NCI-H146 treated with DMSO at 0.1 percent for 48 hours (cell line): ENCODE results near the gene RALGPS1.
"Not testable (repeated sequence)": the region's sequence is repeated elsewhere in the genome, so short reads cannot be mapped to it uniquely, and the experiment has no call there.

Experiments
- DNase-seq: peaks from one replicate; lab custom pipeline; 2025; ENCODE audit not compliant: unreplicated experiment; lab: John Stamatoyannopoulos, UW

The RALGPS1 gene

DNA sequence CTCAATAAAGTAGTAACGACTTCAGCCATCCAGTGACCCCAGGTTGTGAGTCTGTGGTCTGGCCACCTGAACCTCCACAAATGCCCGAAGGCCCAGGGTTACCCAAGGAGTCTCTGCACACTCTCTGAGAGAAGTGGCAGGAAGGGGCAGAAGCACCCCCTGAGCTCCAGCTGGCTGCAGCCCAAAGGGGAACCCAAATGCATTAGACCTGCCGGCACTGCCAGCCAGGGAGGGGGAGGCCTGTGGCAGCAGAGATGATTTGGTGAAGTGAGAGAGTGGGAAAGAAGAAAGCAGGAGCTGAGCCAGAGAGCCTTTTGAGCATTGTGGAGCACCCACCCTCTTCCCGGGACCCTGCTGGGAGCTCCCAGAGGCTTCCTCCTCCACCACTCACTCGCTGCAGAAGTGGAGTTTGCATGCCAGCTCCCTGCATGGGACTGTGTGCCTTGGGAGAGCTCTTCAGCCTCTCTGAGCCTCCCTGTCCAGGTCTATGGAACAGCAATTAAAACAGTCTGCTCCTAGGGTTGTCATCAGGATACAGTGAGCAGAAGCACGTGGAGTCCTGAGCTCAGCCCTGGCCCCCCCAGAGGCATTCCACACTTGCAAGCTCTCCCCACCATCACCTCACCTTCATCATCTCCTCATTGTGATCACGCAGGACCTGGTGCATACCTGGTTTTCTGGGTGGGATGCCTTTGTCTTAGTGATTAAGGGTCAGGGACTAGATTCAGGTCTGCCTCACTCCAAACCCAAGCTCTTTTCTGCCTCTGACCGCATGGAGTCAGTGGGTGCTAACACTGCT lies 221.7 kb downstream of the RALGPS1 start:
- no peak for DNase-seq

DNA sequence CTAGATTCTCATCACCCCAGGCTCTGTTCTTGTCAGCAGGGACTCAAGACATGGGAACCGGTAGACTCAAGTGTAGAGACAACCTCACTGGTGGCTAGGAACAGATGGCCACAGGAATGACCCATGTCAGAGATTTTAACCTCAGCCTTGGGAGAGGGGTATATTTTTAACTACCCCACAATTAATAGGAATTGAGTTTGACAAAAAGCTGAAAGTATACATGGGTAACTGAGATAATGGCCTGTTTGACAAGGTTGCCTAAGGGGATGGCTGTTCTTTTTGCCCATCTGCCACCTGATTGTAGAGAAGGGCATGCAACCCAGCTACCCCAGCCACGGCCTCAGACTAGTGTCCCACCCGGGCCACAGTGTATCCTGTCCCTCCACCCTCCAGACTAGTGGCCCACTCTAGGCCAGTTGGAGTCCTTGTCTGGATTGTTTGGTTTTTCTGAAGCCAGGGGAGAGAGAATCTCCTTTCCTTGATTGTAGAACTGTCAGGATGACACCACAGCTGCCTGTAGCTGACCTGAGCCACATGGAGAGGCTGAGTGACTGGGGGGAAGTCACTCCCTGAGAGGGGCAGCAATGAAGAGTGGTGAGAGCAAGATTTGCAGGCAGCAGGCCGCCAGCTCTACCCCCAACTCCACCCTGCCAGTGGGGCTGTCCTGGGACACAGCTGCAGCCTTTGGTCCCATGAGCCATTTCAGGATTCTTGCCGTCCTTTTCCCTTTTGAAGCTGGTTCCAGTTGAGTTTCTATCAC lies 222.5 kb downstream of the RALGPS1 start:
- no peak for DNase-seq

- DNase-seq = no peak
These were observed 223.2 kb downstream of the RALGPS1 start for GRCh38 chr9:127137640-127138360.

GRCh38 chr9:127138444-127138843 lies 223.9 kb downstream of the RALGPS1 start:
- no peak for DNase-seq

GRCh38 chr9:127139071-127139731 lies 224.6 kb downstream of the RALGPS1 start:
- DNase-seq = no peak

GRCh38 chr9:127139775-127140174 lies 225.2 kb downstream of the RALGPS1 start:
- DNase-seq = no peak

GRCh38 chr9:127140181-127140580 lies 225.6 kb downstream of the RALGPS1 start:
- no peak for DNase-seq

DNA sequence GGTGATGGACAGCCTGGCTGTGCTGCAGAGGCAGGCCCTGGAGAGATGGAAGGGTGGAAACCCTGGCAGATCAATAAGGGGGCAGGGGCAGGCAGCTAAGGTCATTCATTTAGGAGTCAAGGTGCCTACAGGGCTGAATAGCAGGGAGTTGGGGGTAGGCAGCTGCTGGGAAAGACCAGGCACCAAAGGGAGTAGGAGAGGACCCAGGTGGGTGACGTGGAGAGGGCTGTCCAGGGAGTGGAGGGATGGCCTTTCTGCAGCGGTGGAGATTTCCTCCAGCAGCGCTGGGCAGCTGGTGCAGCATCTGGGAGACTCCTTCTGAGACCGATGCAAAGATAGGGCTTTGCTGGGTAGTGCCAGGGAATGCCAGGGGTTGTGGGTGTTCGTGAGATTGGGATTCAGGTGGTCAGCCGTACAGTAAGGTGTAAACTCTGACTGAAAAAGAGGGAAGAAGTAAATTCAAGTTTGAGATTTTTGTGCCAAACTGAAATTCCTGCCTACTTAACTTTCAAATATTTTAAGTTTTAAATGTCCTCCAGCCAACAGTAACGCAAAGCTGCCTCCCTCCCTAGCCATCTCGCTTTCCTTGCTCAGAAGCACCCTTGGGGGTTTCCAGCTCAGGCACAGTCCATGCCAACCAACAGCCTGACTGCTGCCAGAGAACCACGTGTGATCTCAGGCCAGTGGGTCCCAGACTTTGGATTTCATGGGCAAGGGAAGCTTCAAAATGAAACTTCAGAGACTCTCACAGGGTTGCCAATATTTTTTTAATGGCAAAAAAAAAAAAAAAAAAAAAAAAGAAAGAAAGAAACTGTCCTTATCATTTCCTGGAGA lies 226.5 kb downstream of the RALGPS1 start:
- DNase-seq = no peak

GRCh38 chr9:127142291-127142690 lies 227.7 kb downstream of the RALGPS1 start:
- no peak for DNase-seq

DNA sequence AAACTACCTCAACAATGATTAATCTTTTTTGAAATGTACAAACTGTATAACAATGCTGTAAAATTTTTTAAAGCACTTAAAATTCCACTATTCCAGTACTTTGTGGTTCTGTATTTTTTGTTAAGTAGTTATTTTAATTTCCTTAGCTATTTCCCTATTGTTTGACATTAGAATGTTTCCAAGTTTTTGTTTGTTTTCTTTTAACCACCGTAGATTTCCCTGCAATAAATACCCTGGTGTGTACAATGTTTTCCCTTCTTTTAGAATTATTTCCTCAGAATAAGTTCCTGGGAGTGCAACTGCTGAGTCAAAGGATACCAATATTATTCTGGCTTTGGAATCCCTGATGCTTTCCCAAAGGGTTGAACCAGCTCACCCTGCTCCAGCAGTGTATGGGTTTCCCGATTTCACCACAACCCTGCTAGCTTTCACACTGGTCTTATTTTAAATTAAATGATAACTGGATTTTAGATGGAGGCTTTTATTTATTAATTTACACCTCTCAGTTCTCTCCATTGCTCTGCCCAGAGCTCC lies 228.4 kb downstream of the RALGPS1 start:
- no peak for DNase-seq

DNA sequence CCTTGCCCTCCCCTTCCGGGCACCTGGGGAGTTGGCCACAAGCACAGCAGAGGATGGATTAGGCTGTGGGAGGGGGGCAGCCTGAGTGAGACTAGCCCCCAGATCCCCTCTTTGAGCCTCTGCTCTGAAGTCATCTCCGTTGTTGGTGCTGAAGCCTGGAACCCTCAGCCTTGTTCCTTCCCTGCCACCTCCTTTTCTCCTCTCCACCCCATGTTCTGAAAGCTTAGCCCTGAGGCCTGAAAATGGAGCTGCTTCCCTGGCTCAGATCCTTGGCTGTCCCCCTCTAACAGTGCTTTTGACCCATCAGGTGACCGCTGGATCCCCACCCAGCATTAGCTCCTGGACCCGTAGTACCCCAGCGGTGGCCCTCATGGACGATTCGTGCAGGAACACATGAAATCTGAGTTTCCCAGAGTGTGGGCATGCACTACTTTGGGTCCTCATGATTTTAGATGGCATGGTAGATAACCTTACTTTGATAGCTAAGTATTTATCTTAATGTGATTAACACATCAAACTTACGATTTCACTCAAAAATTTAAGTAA lies 229.4 kb downstream of the RALGPS1 start:
- no peak for DNase-seq

- DNase-seq = no peak
These were observed 230.3 kb downstream of the RALGPS1 start for GRCh38 chr9:127144670-127145445.

DNA sequence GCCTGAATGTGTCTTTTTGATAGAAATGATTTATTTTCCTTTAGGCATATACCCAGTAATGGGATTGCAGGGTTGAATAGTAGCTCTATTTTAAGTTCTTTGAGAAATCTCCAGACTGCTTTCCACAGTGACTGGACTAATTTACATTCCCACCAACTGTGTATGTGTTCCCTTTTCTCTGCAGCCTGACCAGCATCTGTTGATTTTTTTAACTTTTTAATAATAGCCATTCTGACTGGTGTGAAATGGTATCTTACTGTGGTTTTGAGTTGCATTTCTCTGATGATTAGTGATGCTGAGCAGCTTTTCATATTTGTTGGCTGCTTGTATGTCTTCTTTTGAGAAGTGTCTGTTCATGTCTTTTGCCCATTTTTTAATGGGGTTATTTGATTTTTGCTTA lies 232.3 kb downstream of the RALGPS1 start:
- DNase-seq = not testable (repeated sequence)

DNA sequence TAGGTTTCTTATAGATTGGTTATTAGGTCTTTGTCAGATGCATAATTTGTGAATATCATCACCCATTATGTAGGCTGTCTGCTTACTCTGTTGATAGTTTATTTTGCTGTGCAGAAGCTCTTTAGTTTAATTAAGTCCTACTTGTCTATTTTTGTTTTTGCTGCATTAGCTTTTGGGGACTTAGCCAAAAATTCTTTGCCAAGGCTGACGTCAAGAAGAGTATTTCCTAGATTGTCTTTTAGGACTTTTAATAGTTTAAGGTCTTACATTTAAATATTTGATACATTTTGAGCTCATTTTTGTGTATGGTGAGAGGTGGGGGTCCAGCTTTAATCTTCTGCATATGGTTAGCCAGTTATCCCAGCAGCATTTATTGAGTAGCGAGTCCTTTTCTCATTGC lies 232.7 kb downstream of the RALGPS1 start:
- DNase-seq = no peak

GRCh38 chr9:127148014-127148413 lies 233.4 kb downstream of the RALGPS1 start:
- no peak for DNase-seq

DNA sequence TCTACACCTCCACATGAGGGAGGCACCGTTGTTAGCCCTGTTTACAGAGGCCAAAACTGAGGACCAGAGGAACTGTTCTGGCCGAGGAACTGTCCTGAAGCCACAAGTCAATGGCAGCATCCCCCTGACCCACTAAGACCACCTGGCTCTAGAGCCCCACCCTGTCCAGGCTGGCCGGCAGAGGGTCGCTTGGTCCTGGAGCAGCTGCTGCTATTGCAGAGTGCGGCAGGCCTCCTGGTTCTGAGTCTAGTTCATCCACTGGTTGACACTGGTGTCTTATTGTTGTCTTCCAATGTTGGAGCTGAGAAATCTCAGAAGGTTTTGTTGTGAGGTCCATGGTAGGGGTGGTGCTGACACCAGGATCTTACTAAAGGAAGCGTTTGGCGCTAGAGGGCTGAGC lies 234.4 kb downstream of the RALGPS1 start:
- no peak for DNase-seq

GRCh38 chr9:127149463-127150390 lies 235.1 kb downstream of the RALGPS1 start:
- DNase-seq = no peak

DNA sequence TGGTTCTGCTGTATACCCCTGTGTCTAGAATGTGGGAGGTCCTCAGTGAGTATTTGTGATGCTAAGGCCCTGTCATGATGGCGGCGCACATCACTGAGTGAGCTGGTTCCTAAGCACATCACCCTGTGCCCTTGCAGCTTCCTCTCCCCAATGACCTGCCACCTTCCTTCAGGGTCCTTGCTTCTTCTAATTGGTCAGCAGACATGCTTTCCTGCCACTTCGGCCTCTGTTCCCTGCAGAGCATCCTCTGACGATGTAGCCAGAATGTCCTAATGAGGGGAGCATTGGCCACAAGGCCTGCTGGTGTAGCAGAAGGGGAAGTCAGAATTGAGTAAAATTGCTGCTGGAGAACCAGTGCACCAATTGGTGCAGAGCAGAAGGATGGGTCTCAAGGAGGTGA lies 238.9 kb downstream of the RALGPS1 start:
- no peak for DNase-seq
